ENCODE data around the gene IFITM2. TPM values are rescaled to one million over a fixed set of nuclear protein-coding genes. Genes with fewer than 3 reads are reported as not detected.
"Not testable (repeated sequence)": the region's sequence is repeated elsewhere in the genome, so short reads cannot be mapped to it uniquely, and the experiment has no call there.

The IFITM2 gene
- total RNA-seq, 1 donor from 2014 or later: 780 TPM

DNA sequence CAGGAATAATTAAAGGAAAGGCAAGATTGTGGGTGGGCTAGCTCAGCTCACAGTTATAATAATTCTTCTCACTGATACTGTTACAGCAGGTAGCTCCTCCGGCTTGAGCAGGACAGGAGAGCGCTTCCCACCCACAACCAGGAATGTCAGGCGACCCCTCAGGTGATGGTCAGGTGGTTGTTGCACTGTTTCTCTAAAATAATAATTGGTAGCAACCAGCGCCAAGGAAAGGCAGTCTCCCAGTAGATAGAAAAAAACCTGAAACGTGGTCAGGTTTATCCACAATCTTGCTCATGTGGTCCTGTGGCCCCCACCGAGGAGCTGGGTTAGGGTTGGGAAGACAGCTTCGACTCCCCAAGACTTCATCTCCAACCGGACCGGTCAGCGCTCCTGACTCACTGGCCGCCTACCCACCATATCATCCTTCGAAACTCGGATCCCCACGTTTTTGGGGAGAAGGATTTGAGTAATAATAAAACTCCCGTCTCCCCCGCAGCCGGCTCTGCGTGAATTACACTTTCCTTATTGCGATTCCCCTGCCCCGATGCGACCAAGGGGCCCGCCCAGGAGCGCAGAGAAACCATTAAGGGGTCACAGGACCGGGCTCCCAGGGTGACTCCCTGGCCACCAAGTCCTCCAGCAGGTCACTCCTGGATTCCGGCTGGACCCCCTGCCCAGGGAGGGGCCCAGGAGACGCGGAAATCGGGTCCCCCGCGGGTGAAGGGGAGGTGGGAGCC, 10.2 kb downstream of the IFITM2 start:
- H3K27me3 ChIP-seq; H3K9me3 ChIP-seq; DNase-seq (ENCODE audit: extremely low spot score in 2 of 2); intact Hi-C loops (cut with DNase I); H3K36me3 ChIP-seq: not testable (repeated sequence)
- peaks cover 34% of the 10 kb centered on the region for H3K4me1 ChIP-seq
- H3K27ac ChIP-seq: peak overlapping the region; percentile 97
- peak overlapping the region; percentile 26 to 28 for H3K4me3 ChIP-seq
- peak in 1 of 2 donors; percentile 53 for TF ChIP-seq POLR2AphosphoS5 (IDR thresholded peaks at IDR 0.05; ENCODE audit: insufficient read depth in 1 of 2, low read depth in 1 of 2)

DNA sequence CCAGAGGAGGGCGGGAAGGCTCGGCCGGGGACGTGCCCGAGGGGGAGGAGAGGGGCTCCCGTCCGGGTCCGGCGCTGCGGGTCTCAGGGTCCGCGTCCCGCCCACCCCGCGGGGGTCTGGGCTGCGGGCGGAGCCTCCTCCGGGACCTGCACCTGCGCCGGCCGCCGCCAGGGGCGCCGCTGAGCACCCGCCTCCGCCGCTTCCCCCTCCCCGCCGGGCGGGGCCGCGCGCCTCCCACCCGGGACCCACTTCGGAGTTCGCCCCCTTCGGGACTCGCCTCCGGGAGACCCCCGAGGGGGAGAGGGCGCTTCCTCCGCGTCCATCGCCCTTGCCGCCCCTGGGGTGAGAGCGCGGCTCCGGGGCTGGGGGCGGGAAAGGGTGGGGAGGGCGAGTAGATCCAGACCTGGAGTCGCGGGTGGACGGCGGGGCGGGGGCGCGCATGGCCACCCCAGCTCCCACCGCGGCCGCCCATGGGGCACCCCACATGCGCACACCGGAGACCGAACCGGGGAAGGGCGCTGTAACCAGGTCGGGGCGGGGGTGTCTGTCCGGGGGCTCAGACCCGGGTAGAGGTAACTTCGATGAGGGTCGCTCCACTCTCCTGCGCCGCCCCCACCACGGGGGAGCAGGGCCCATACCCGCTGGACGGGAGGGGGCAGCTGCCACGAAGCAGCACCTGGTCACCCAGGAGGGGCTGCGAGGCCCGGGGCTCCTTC, 10.9 kb downstream of the IFITM2 start:
- H3K27me3 ChIP-seq; H3K9me3 ChIP-seq; DNase-seq (ENCODE audit: extremely low spot score in 2 of 2); intact Hi-C loops (cut with DNase I); H3K36me3 ChIP-seq: not testable (repeated sequence)
- Histone ChIP-seq H3K4me1 (peaks cover 27% of the 10 kb centered on the region), H3K4me3 (peak overlapping the region; percentile 66 to 73), H3K27ac (peak overlapping the region; percentile 97)

- intact Hi-C loops (cut with DNase I); DNase-seq (ENCODE audit: extremely low spot score in 2 of 2); H3K9me3 ChIP-seq; H3K27me3 ChIP-seq; H3K36me3 ChIP-seq: not testable (repeated sequence)
- TF ChIP-seq POLR2AphosphoS5 (IDR thresholded peaks at IDR 0.05; ENCODE audit: insufficient read depth in 1 of 2, low read depth in 1 of 2): peak in 1 of 2 donors; percentile 55
- Histone ChIP-seq H3K27ac (peak overlapping the region; percentile 96), H3K4me3 (peak overlapping the region; percentile 66 to 73), H3K4me1 (peaks cover 31% of the 10 kb centered on the region)
Observed at GRCh38 chr11:319121-319887, 11.7 kb downstream of the IFITM2 start.

GRCh38 chr11:319888-320273, 12.3 kb downstream of the IFITM2 start:
- H3K36me3 ChIP-seq; H3K9me3 ChIP-seq; intact Hi-C loops (cut with DNase I); H3K27me3 ChIP-seq; DNase-seq (ENCODE audit: extremely low spot score in 2 of 2): not testable (repeated sequence)
- H3K27ac ChIP-seq: peak overlapping the region; percentile 96
- H3K4me3 ChIP-seq: peak overlapping the region; percentile 66 to 95
- H3K4me1 ChIP-seq: peaks cover 37% of the 10 kb centered on the region

GRCh38 chr11:324156-324555, 16.5 kb downstream of the IFITM2 start:
- Histone ChIP-seq H3K4me1 (peaks cover 45% of the 10 kb centered on the region), H3K27ac (peak overlapping the region; percentile 93), H3K4me3 (no peak overlapping the region), H3K9me3 (no peaks in the 10 kb centered on the region), H3K27me3 (no peaks in the 10 kb centered on the region), H3K36me3 (no peaks in the 10 kb centered on the region)
- intact Hi-C loops (cut with DNase I): no loop called here
- DNase-seq (ENCODE audit: extremely low spot score in 2 of 2): no peak
- no peak for TF ChIP-seq POLR2AphosphoS5 (IDR thresholded peaks at IDR 0.05; ENCODE audit: insufficient read depth in 1 of 2, low read depth in 1 of 2)

GRCh38 chr11:324593-325517, 17.2 kb downstream of the IFITM2 start:
- H3K27me3 ChIP-seq; H3K36me3 ChIP-seq; H3K9me3 ChIP-seq; intact Hi-C loops (cut with DNase I): not testable (repeated sequence)
- peak overlapping the region in 1 of 2 donors; percentile 34 for H3K4me3 ChIP-seq
- H3K4me1 ChIP-seq: peaks cover 45% of the 10 kb centered on the region
- TF ChIP-seq POLR2AphosphoS5 (IDR thresholded peaks at IDR 0.05; ENCODE audit: insufficient read depth in 1 of 2, low read depth in 1 of 2): peak in 1 of 2 donors; percentile 44
- H3K27ac ChIP-seq: peak overlapping the region; percentile 93
- DNase-seq (ENCODE audit: extremely low spot score in 2 of 2): peak in 1 of 2 donors; percentile 90

GRCh38 chr11:325796-326591, 18.4 kb downstream of the IFITM2 start:
- peak in 1 of 2 donors; percentile 87 for DNase-seq (ENCODE audit: extremely low spot score in 2 of 2)
- intact Hi-C loops (cut with DNase I): loop anchor here (2.0 kb wide), 1 partner anchor 27 kb away; no protein-coding TSS in a partner anchor
- Histone ChIP-seq H3K4me1 (peaks cover 42% of the 10 kb centered on the region), H3K27me3 (no peaks in the 10 kb centered on the region), H3K36me3 (no peaks in the 10 kb centered on the region), H3K4me3 (no peak overlapping the region), H3K27ac (peak overlapping the region; percentile 93), H3K9me3 (no peaks in the 10 kb centered on the region)
- TF ChIP-seq POLR2AphosphoS5 (IDR thresholded peaks at IDR 0.05; ENCODE audit: insufficient read depth in 1 of 2, low read depth in 1 of 2) (no peak), POLR2A (IDR thresholded peaks at IDR 0.05) (no peak)
- TF ChIP-seq, protein P1, sequence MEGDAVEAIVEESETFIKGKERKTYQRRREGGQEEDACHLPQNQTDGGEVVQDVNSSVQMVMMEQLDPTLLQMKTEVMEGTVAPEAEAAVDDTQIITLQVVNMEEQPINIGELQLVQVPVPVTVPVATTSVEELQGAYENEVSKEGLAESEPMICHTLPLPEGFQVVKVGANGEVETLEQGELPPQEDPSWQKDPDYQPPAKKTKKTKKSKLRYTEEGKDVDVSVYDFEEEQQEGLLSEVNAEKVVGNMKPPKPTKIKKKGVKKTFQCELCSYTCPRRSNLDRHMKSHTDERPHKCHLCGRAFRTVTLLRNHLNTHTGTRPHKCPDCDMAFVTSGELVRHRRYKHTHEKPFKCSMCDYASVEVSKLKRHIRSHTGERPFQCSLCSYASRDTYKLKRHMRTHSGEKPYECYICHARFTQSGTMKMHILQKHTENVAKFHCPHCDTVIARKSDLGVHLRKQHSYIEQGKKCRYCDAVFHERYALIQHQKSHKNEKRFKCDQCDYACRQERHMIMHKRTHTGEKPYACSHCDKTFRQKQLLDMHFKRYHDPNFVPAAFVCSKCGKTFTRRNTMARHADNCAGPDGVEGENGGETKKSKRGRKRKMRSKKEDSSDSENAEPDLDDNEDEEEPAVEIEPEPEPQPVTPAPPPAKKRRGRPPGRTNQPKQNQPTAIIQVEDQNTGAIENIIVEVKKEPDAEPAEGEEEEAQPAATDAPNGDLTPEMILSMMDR (IDR thresholded peaks at IDR 0.05): no peak
